GM21528 (cell line): ENCODE measurements around the gene CYB5D1.
A peak's percentile ranks its signal among the peaks of the same experiment; 100 is the strongest.
"Not testable (repeated sequence)": the region's sequence is repeated elsewhere in the genome, so short reads cannot be mapped to it uniquely, and the experiment has no call there.

Experiments
- ATAC-seq: cut with Tn5 transposase; IDR thresholded peaks from one replicate; pipeline ENCODE4 v1.9.1; 2021; ENCODE audit warnings: mild to moderate bottlenecking, moderate library complexity; ENCODE audit not compliant: unreplicated experiment, low FRiP score

Gene CYB5D1

GRCh38 chr17:7854851-7855659, 2.7 kb upstream of the CYB5D1 start, which contains the start of gene TMEM88:
TMEM88 (plus strand) TSS chr17:7855066; CDS start chr17:7855075, 9 bp downstream.
- no peak for ATAC-seq

- no peak for ATAC-seq
Measured at GRCh38 chr17:7855660-7856010, 2.2 kb upstream of the CYB5D1 start.

GRCh38 chr17:7856011-7856810, 1.6 kb upstream of the CYB5D1 start:
- no peak for ATAC-seq

- peak; percentile 74 for ATAC-seq
Measured at GRCh38 chr17:7856811-7857712, 741 bp upstream of the CYB5D1 start, which contains the start of gene NAA38. NAA38 (minus strand) TSS chr17:7857559; CDS start chr17:7857463, 96 bp downstream.

GRCh38 chr17:7858522-7858810, 663 bp downstream of the CYB5D1 start:
- no peak for ATAC-seq

GRCh38 chr17:7859028-7859427, 1.2 kb downstream of the CYB5D1 start:
- no peak for ATAC-seq

- no peak for ATAC-seq
Measured at GRCh38 chr17:7862692-7863437, 5.1 kb downstream of the CYB5D1 start.

- not testable (repeated sequence) for ATAC-seq
Measured at GRCh38 chr17:7864384-7864783, 6.6 kb downstream of the CYB5D1 start.

GRCh38 chr17:7864995-7865650, 7.3 kb downstream of the CYB5D1 start:
- ATAC-seq: no peak

- ATAC-seq: no peak
Measured at GRCh38 chr17:7867881-7868329, 10.1 kb downstream of the CYB5D1 start.

- no peak for ATAC-seq
Measured at GRCh38 chr17:7873051-7873450, 15.2 kb downstream of the CYB5D1 start.

- no peak for ATAC-seq
Measured at GRCh38 chr17:7875804-7876370, 18.1 kb downstream of the CYB5D1 start.

GRCh38 chr17:7878234-7878633, 20.4 kb downstream of the CYB5D1 start:
- ATAC-seq: no peak

- no peak for ATAC-seq
Measured at GRCh38 chr17:7880076-7880868, 22.5 kb downstream of the CYB5D1 start.

GRCh38 chr17:7881276-7882054, 23.7 kb downstream of the CYB5D1 start:
- no peak for ATAC-seq

GRCh38 chr17:7882068-7882467, 24.3 kb downstream of the CYB5D1 start:
- no peak for ATAC-seq

GRCh38 chr17:7882629-7883028, 24.8 kb downstream of the CYB5D1 start:
- ATAC-seq: no peak
